Naive B cell (primary cell): ENCODE data around the gene CAMSAP3. TPM values are rescaled to one million over a fixed set of nuclear protein-coding genes. Genes with fewer than 3 reads are reported as not detected.
A peak's percentile ranks its signal among the peaks of the same experiment; 100 is the strongest.

ENCODE experiments used
- ATAC-seq, 2 donors: fragments of 150-1000 bp; cut with Tn5 transposase; 2 replicates each; pipeline ENCODE4 v1.10.0; 2021; ENCODE audit warnings: low read depth in 2 of 2, mild to moderate bottlenecking in 2 of 2, moderate library complexity in 2 of 2
- DNase-seq: peaks from one replicate; pipeline ENCODE4 v3.0.0; 2022
- H3K27ac Mint-ChIP-seq, 6 donors: one replicate each; pipeline ENCODE4 v1.8.0; 2020 to 2022; ENCODE audit warnings: mild to moderate bottlenecking in 6 of 6, mixed read lengths in 6 of 6, moderate library complexity in 5 of 6, inconsistent platforms in 2 of 6
- H3K27me3 Mint-ChIP-seq, 3 donors: one replicate each; pipeline ENCODE4 v1.8.0; 2021 to 2022; ENCODE audit warnings: mixed read lengths in 3 of 3, mild to moderate bottlenecking in 1 of 3
- H3K36me3 Mint-ChIP-seq, 2 donors: one replicate each; pipeline ENCODE4 v1.8.0; 2020 to 2022; ENCODE audit warnings: mixed read lengths in 2 of 2, inconsistent platforms in 1 of 2, mild to moderate bottlenecking in 1 of 2
- H3K4me1 Mint-ChIP-seq, 3 donors: one replicate each; pipeline ENCODE4 v1.8.0; 2020 to 2022; ENCODE audit warnings: mixed read lengths in 3 of 3, inconsistent platforms in 1 of 3, mild to moderate bottlenecking in 1 of 3, moderate library complexity in 1 of 3
- H3K4me3 Mint-ChIP-seq, 8 donors: one replicate each; pipeline ENCODE4 v1.8.0; 2020 to 2022; ENCODE audit warnings: mild to moderate bottlenecking in 8 of 8, mixed read lengths in 8 of 8, moderate library complexity in 8 of 8, inconsistent platforms in 2 of 8
- H3K9me3 Mint-ChIP-seq, 7 donors: one replicate each; pipeline ENCODE4 v1.8.0; 2020 to 2022; ENCODE audit warnings: mixed read lengths in 7 of 7, mild to moderate bottlenecking in 5 of 7, inconsistent platforms in 2 of 7, moderate library complexity in 1 of 7
- polyA plus RNA-seq, 6 donors: library from polyadenylated mRNA; unstranded; fragments of 300-500 nt; fragmentation: Illumina TruSeq; gene quantifications; one replicate each; pipeline ENCODE4 v1.2.3, GENCODE V29; 2021; ENCODE audit warnings: low read depth in 6 of 6

The CAMSAP3 gene, protein sequence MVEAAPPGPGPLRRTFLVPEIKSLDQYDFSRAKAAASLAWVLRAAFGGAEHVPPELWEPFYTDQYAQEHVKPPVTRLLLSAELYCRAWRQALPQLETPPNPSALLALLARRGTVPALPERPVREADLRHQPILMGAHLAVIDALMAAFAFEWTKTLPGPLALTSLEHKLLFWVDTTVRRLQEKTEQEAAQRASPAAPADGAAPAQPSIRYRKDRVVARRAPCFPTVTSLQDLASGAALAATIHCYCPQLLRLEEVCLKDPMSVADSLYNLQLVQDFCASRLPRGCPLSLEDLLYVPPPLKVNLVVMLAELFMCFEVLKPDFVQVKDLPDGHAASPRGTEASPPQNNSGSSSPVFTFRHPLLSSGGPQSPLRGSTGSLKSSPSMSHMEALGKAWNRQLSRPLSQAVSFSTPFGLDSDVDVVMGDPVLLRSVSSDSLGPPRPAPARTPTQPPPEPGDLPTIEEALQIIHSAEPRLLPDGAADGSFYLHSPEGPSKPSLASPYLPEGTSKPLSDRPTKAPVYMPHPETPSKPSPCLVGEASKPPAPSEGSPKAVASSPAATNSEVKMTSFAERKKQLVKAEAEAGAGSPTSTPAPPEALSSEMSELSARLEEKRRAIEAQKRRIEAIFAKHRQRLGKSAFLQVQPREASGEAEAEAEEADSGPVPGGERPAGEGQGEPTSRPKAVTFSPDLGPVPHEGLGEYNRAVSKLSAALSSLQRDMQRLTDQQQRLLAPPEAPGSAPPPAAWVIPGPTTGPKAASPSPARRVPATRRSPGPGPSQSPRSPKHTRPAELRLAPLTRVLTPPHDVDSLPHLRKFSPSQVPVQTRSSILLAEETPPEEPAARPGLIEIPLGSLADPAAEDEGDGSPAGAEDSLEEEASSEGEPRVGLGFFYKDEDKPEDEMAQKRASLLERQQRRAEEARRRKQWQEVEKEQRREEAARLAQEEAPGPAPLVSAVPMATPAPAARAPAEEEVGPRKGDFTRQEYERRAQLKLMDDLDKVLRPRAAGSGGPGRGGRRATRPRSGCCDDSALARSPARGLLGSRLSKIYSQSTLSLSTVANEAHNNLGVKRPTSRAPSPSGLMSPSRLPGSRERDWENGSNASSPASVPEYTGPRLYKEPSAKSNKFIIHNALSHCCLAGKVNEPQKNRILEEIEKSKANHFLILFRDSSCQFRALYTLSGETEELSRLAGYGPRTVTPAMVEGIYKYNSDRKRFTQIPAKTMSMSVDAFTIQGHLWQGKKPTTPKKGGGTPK
- under 1 TPM in 2 of 6 donors, not detected in 4; 0.06 to 0.08 TPM for polyA plus RNA-seq

- Mint-ChIP-seq H3K27ac (peak within 1 kb of the TSS in 1 of 6 donors; percentile 78), H3K36me3 (no peaks in the 10 kb centered on the region), H3K27me3 (peaks cover 40 to 66% (median 52%) of the 10 kb centered on the region in 3 donors), H3K4me3 (peak within 1 kb of the TSS; percentile 70 to 90 (median 82)), H3K9me3 (peaks cover 0 to 4% (median 0%) of the 10 kb centered on the region in 7 donors), H3K4me1 (peaks cover 7 to 18% (median 11%) of the 10 kb centered on the region in 3 donors)
- DNase-seq: peak; percentile 25
- ATAC-seq: peak; percentile 86 to 89
These were observed at the start of gene CAMSAP3 for GRCh38 chr19:7595466-7596133. CAMSAP3 (plus strand) TSS chr19:7595863; CDS start chr19:7596003, 140 bp downstream.

- H3K36me3 Mint-ChIP-seq: no peaks in the 10 kb centered on the region
These were observed 49.8 kb upstream of the CAMSAP3 start for GRCh38 chr19:7545904-7546303.

GRCh38 chr19:7547159-7547558 is 48.5 kb upstream of the CAMSAP3 start:
- Mint-ChIP-seq H3K27ac (no peak overlapping the region), H3K4me3 (no peak overlapping the region)
- ATAC-seq: no peak

More at GRCh38 chr19:7545904-7546303, 49.8 kb upstream of the CAMSAP3 start:
- Mint-ChIP-seq H3K9me3 (no peaks in the 10 kb centered on the region), H3K4me3 (peak overlapping the region in 1 of 8 donors; percentile 20), H3K27ac (no peak overlapping the region), H3K4me1 (peaks cover 10 to 21% (median 18%) of the 10 kb centered on the region in 3 donors), H3K27me3 (no peaks in the 10 kb centered on the region)
- ATAC-seq (no peak), DNase-seq (no peak)

GRCh38 chr19:7549429-7550148 is 46.1 kb upstream of the CAMSAP3 start:
- Mint-ChIP-seq H3K4me3 (no peak overlapping the region), H3K27me3 (no peaks in the 10 kb centered on the region), H3K36me3 (peaks cover 0 to 7% of the 10 kb centered on the region in 2 donors), H3K9me3 (no peaks in the 10 kb centered on the region), H3K4me1 (peaks cover 17 to 20% (median 17%) of the 10 kb centered on the region in 3 donors), H3K27ac (peak overlapping the region in 1 of 6 donors; percentile 26)
- DNase-seq (no peak), ATAC-seq (no peak)

More at GRCh38 chr19:7547159-7547558, 48.5 kb upstream of the CAMSAP3 start:
- DNase-seq: no peak
- Mint-ChIP-seq H3K9me3 (no peaks in the 10 kb centered on the region), H3K36me3 (no peaks in the 10 kb centered on the region), H3K27me3 (no peaks in the 10 kb centered on the region), H3K4me1 (peaks cover 14 to 25% (median 23%) of the 10 kb centered on the region in 3 donors)

DNA sequence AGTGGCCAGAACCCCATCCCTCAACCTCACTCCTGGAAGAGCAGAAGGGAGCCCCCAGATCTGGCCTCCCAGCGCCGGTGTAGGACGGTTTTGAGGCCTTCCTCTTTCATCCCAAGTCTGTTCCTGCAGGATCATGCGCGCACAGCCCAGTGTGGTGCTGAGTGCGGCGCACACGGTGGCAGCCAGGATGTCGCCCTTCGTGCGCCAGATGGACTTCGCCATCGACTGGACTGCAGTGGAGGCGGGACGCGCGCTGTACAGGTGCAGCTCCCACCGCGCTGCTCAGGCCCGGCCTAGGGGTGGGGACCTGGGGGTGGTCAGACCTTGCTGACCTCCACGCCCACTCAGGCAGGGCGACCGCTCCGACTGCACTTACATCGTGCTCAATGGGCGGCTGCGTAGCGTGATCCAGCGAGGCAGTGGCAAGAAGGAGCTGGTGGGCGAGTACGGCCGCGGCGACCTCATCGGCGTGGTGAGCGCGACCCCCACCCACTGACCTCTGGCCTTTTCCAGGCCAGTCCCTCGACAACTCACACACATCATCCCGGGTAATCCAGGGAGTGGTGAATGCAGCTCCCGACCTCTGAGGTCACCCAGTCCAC is 45.4 kb upstream of the CAMSAP3 start:
- peak overlapping the region in 1 of 8 donors; percentile 75 for H3K4me3 Mint-ChIP-seq
- no peaks in the 10 kb centered on the region for H3K9me3 Mint-ChIP-seq
- no peak for DNase-seq
- peaks cover 12 to 14% (median 13%) of the 10 kb centered on the region in 3 donors for H3K4me1 Mint-ChIP-seq
- H3K36me3 Mint-ChIP-seq: peaks cover 0 to 7% of the 10 kb centered on the region in 2 donors
- H3K27me3 Mint-ChIP-seq: no peaks in the 10 kb centered on the region
- no peak for ATAC-seq
- H3K27ac Mint-ChIP-seq: no peak overlapping the region

DNA sequence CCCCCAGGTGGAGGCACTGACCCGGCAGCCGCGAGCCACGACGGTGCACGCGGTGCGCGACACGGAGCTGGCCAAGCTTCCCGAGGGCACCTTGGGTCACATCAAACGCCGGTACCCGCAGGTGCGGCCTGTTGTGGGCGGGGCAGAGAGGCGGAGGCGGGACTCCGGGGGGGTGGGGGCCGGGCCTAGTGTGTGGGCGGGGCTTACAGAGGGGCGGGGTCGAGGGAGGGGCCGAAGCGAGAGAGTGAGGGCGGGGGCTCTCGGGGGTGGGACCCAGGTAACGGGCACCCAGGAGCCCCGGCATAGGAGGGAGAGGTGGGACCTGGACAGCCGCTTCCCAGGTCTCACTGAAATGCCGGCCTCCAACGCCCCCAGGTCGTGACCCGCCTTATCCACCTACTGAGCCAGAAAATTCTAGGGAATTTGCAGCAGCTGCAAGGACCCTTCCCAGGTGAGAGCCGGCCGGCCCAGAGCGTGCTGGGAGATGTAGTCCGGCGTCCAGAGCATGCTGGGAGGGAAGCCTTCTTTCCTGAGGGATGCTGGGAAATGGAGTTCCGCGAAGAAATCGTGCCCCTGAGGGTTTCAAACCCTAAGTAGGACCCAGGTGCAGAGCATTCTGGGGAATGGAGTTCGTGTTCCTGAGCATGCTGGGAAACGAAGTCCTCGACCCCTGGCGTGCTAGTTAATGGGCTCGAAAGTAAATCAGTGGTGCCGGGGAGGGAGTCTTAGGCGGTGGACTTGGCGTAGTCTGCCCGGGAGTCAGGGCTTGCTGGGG is 44.5 kb upstream of the CAMSAP3 start:
- DNase-seq (peak; percentile 18), ATAC-seq (peak; percentile 79 to 86)
- Mint-ChIP-seq H3K36me3 (peaks cover 0 to 7% of the 10 kb centered on the region in 2 donors), H3K27me3 (no peaks in the 10 kb centered on the region), H3K4me1 (peaks cover 5 to 7% (median 7%) of the 10 kb centered on the region in 3 donors), H3K27ac (peak overlapping the region in 1 of 6 donors; percentile 86), H3K9me3 (no peaks in the 10 kb centered on the region), H3K4me3 (peak overlapping the region in 4 of 8 donors; percentile 9 to 75 (median 41))

GRCh38 chr19:7552781-7553180 is 42.9 kb upstream of the CAMSAP3 start:
- Mint-ChIP-seq H3K9me3 (no peaks in the 10 kb centered on the region), H3K4me1 (peaks cover 5 to 7% (median 7%) of the 10 kb centered on the region in 3 donors), H3K36me3 (peaks cover 0 to 7% of the 10 kb centered on the region in 2 donors), H3K4me3 (no peak overlapping the region), H3K27me3 (no peaks in the 10 kb centered on the region), H3K27ac (no peak overlapping the region)
- ATAC-seq (no peak), DNase-seq (no peak)

DNA sequence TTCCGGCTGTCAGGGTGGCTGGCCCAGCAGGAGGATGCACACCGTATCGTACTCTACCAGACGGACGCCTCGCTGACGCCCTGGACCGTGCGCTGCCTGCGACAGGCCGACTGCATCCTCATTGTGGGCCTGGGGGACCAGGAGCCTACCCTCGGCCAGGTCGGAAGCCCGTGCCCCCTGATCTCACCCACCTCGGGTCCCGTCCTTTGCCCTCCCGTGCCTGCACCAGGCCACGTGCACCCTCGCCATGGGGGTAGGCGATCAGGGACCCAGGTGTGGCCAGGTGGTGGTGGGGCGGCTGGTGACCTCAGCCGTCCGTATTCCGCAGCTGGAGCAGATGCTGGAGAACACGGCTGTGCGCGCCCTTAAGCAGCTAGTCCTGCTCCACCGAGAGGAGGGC is 41.1 kb upstream of the CAMSAP3 start:
- H3K27me3 Mint-ChIP-seq: no peaks in the 10 kb centered on the region
- H3K4me1 Mint-ChIP-seq: peaks cover 5 to 7% (median 7%) of the 10 kb centered on the region in 3 donors
- no peak overlapping the region for H3K27ac Mint-ChIP-seq
- H3K4me3 Mint-ChIP-seq: no peak overlapping the region
- no peak for ATAC-seq
- peaks cover 0 to 14% of the 10 kb centered on the region in 2 donors for H3K36me3 Mint-ChIP-seq
- no peak for DNase-seq
- H3K9me3 Mint-ChIP-seq: no peaks in the 10 kb centered on the region

DNA sequence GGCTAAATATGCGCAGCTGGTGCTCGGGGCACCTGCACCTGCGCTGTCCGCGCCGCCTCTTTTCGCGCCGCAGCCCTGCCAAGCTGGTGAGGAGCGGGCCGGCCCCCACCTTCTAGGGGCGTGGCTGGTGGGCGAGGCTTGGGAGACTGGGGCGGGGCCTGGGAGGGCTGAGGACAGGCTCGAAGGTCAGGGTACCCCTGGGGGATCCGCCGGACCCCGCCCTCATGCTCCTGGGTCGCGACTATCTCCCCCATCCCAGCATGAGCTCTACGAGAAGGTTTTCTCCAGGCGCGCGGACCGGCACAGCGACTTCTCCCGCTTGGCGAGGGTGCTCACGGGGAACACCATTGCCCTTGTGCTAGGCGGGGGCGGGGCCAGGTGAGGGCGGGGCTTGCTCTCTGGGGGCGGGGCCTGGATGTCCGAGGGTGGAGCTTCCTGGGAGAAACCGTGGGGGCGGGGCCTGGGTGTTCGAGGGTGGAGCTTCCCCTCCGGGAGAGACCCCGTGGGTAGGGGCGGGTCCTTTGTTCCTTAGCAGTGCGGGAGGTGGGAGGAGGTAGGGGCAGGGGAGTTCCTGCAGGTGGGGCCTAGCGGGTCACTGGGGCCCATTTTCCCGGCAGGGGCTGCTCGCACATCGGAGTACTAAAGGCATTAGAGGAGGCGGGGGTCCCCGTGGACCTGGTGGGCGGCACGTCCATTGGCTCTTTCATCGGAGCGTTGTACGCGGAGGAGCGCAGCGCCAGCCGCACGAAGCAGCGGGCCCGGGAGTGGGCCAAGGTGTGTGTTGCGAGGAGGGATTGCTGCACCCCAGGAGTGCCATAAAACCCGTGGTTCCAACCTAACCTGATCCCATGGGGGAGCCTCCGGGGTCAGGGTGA is 40.4 kb upstream of the CAMSAP3 start:
- H3K9me3 Mint-ChIP-seq: no peaks in the 10 kb centered on the region
- peaks cover 2 to 14% of the 10 kb centered on the region in 2 donors for H3K36me3 Mint-ChIP-seq
- ATAC-seq: peak in 1 of 2 donors; percentile 23
- no peak for DNase-seq
- no peaks in the 10 kb centered on the region for H3K27me3 Mint-ChIP-seq
- H3K4me3 Mint-ChIP-seq: no peak overlapping the region
- H3K4me1 Mint-ChIP-seq: peaks cover 5 to 7% (median 7%) of the 10 kb centered on the region in 3 donors
- H3K27ac Mint-ChIP-seq: no peak overlapping the region

DNA sequence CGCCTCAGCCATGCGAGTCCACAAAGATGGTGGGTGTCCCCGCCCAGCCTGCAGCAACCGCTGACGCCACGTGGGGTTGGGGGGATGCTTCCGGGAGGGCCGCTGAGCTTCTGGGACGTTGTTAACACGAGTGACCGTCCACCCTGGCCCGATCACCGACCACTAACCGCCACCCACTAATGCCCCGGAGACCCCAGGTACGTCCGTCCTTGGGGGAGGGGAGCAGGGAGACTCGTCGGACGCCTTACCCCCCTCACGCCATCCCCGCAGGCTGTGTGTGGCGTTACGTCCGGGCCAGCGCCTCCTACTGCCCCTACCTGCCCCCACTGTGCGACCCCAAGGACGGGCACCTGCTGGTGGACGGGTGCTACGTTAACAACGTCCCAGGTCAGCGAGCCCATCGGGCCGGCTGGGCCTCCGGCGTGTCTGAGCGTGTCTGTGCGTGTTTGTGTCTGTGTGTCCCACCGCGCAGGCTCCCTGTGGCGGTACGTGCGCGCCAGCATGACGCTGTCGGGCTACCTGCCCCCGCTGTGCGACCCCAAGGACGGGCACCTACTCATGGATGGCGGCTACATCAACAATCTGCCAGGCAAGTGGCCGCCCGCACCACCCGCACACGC is 38.9 kb upstream of the CAMSAP3 start:
- DNase-seq (no peak), ATAC-seq (no peak)
- Mint-ChIP-seq H3K27ac (peak overlapping the region in 1 of 6 donors; percentile 38), H3K4me3 (peak overlapping the region in 1 of 8 donors; percentile 42), H3K9me3 (no peaks in the 10 kb centered on the region), H3K36me3 (peaks cover 5 to 14% of the 10 kb centered on the region in 2 donors), H3K27me3 (no peaks in the 10 kb centered on the region), H3K4me1 (peaks cover 0 to 4% (median 3%) of the 10 kb centered on the region in 3 donors)
